PFSK-1 (cell line): Measurements from ENCODE around the gene PELI2.

Experiments
- FOXP2 ChIP-seq: optimal IDR thresholded peaks from 2 replicates; pipeline ENCODE3; 2011; ENCODE audit warnings: borderline replicate concordance, control low read depth, inconsistent platforms; ENCODE audit not compliant: insufficient read depth; ENCODE audit errors: extremely low read length, extremely low read depth
- POLR2AphosphoS5 ChIP-seq: IDR thresholded peaks from 2 replicates; pipeline ENCODE4 v1.6.1; 2012; ENCODE audit warnings: low read depth, mild to moderate bottlenecking, control low read depth, low read length, moderate library complexity
- REST ChIP-seq, 2 experiments: IDR thresholded peaks; 2 replicates each; pipeline versions ENCODE4 v1.6.1 to v1.8.0; 2011 to 2012; ENCODE audit warnings: low read depth in 2 of 2, low read length in 2 of 2, control low read depth in 1 of 2, inconsistent platforms in 1 of 2, mild to moderate bottlenecking in 1 of 2, moderate library complexity in 1 of 2; ENCODE audit not compliant: insufficient read depth in 1 of 2
- SIN3A ChIP-seq: IDR thresholded peaks from 2 replicates; pipeline ENCODE4 v1.6.1; 2012; ENCODE audit warnings: mild to moderate bottlenecking, low read length, moderate library complexity, borderline replicate concordance; ENCODE audit not compliant: insufficient read depth
- TAF1 ChIP-seq: IDR thresholded peaks from 2 replicates; pipeline ENCODE4 v1.6.1; 2012; ENCODE audit warnings: low read length, control low read depth, borderline replicate concordance; ENCODE audit not compliant: insufficient read depth

- TF ChIP-seq POLR2AphosphoS5 (no peak), TAF1 (no peak), SIN3A (no peak), FOXP2 (no peak), REST (IDR thresholded peaks at IDR 0.05; ENCODE audit: insufficient read depth in 1 of 2, low read depth in 2 of 2, low read length in 2 of 2) (no peak)
These were observed 101.6 kb downstream of the PELI2 start for GRCh38 chr14:56219666-56220413.
